OCI-LY3 (cell line): ENCODE data around the gene KDM5C.

ENCODE experiments used
- H2AFZ ChIP-seq: fragments of 200-600, 300-600 bp; shearing (Covaris generic); 2 replicates; pipeline ENCODE4 v1.6.0; 2014; ENCODE audit warnings: antibody characterized with exemption, low read depth, low read length
- H3K27ac ChIP-seq: fragments of 200-600, 300-600 bp; sonication (generic); 2 replicates; pipeline ENCODE4 v1.5.1; 2014; ENCODE audit warnings: mild to moderate bottlenecking, low read length, moderate library complexity, mixed read lengths
- H3K27me3 ChIP-seq: fragments of 200-600, 300-600 bp; sonication (generic); 2 replicates; pipeline ENCODE4 v1.6.1; 2014; ENCODE audit warnings: low read depth, low read length, mixed read lengths
- H3K36me3 ChIP-seq: fragments of 200-600, 300-600 bp; sonication (generic); replicated peaks from 2 replicates; pipeline ENCODE3; 2014; ENCODE audit warnings: low read depth, low read length, mixed read lengths
- H3K4me1 ChIP-seq: fragments of 300-600, 200-600 bp; sonication (generic); 2 replicates; pipeline ENCODE4 v1.6.1; 2014; ENCODE audit warnings: low read length, mixed read lengths
- H3K4me2 ChIP-seq: fragments of 200-600, 300-600 bp; sonication (generic); 2 replicates; pipeline ENCODE4 v1.6.1; 2014; ENCODE audit warnings: low read length, mixed read lengths
- H3K4me3 ChIP-seq: fragments of 300-600, 200-600 bp; sonication (generic); 2 replicates; pipeline ENCODE4 v1.5.1; 2014; ENCODE audit warnings: antibody characterized with exemption, mild to moderate bottlenecking, low read length, moderate library complexity
- H3K79me2 ChIP-seq: fragments of 300-600, 200-600 bp; shearing (Covaris generic); 2 replicates; pipeline ENCODE4 v1.6.1; 2014; ENCODE audit warnings: mild to moderate bottlenecking, low read length, mixed read lengths
- H3K9ac ChIP-seq: fragments of 300-600, 200-600 bp; shearing (Covaris generic); 2 replicates; pipeline ENCODE4 v1.6.0; 2014; ENCODE audit warnings: mild to moderate bottlenecking, low read length, moderate library complexity
- H3K9me3 ChIP-seq: fragments of 200-600, 300-600 bp; shearing (Covaris generic); 2 replicates; pipeline ENCODE4 v1.6.1; 2014; ENCODE audit warnings: low read length, mixed read lengths; ENCODE audit not compliant: insufficient read depth
- H4K20me1 ChIP-seq: fragments of 200-600, 300-600 bp; sonication (generic); 2 replicates; pipeline ENCODE4 v1.6.1; 2016; ENCODE audit warnings: low read length, mixed read lengths; ENCODE audit not compliant: insufficient read depth
- CTCF ChIP-seq: fragments of 200-600, 300-600 bp; sonication (generic); IDR thresholded peaks from 2 replicates; pipeline ENCODE4 v1.5.1; 2014; ENCODE audit warnings: antibody characterized with exemption, low read length, low read depth
- EZH2phosphoT487 ChIP-seq: fragments of 200-600 bp; shearing (Covaris generic); IDR thresholded peaks from 2 replicates; pipeline ENCODE4 v1.6.1; 2018; ENCODE audit warnings: antibody characterized with exemption, mixed run types, low read depth

The KDM5C gene

DNA sequence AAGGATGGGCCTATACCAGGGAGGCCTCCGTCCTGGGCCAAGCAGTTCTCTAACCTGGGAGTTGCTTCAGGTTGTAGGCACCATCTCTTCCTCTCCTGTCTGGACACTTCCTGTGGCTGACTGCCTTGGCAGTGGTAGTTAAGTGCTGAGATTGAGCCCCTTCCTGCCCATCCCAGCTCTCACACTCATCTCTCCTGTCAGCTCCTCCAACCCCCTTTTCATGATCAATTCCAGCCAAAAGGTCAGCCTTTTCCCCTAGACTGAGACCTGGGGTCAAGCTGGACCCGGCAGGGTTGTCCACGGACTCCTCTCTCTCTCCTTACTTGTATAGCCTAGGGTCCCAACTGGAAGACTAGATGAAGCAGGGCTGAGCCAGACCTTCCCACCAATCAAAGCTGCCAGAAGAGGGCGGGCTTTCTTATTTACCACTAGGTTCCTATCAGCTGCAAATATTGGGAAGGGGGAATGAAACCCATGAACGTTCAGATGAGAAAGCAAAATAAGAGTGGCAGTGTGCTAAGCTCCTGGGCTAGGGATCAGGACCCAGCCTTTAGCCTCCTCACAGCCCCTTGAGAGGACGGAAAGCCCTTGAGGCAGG, 34.5 kb downstream of the KDM5C start:
- H3K4me2 ChIP-seq = no peak overlapping the region
- H3K79me2 ChIP-seq = no peaks in the 10 kb centered on the region
- H3K36me3 ChIP-seq = peaks cover 7% of the 10 kb centered on the region
- H4K20me1 ChIP-seq = no peaks in the 10 kb centered on the region
- no peak overlapping the region for H3K27ac ChIP-seq
- no peak overlapping the region for H3K9ac ChIP-seq
- TF ChIP-seq CTCF (peak; percentile 33), EZH2phosphoT487 (no peak)
- H3K27me3 ChIP-seq = no peaks in the 10 kb centered on the region
- H3K4me3 ChIP-seq = no peak overlapping the region
- peaks cover 20% of the 10 kb centered on the region for H3K4me1 ChIP-seq
- no peaks in the 10 kb centered on the region for H3K9me3 ChIP-seq
- H2AFZ ChIP-seq = no peak overlapping the region

DNA sequence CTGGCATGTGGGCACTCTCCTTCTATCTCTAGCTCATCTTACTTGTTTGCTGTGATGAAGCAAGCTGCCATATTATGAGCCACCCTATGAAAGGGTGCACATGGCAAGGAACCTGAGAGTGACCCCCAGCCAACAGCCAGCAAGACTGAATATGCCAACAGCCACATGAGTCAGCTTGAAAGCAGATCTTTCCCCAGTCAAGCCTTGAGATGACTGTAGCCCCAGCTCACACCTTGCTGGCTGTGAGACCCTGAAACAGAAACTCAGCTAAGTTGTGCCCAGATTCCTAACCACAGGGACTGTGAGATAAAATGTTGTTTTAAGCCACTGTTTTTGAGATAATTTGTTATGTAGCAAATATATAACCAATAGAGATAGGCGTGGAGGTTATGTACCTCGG, 36.2 kb downstream of the KDM5C start:
- Histone ChIP-seq H3K4me3 (peak overlapping the region; percentile 17; the same call in 1 of the 2 replicates), H3K79me2 (no peaks in the 10 kb centered on the region), H3K27me3 (no peaks in the 10 kb centered on the region), H3K9ac (peak overlapping the region; percentile 41; the same call in 1 of the 2 replicates), H3K9me3 (no peaks in the 10 kb centered on the region), H3K4me2 (peak overlapping the region; percentile 63), H3K4me1 (peaks cover 20% of the 10 kb centered on the region), H3K36me3 (peaks cover 5% of the 10 kb centered on the region), H3K27ac (peak overlapping the region; percentile 79), H2AFZ (no peak overlapping the region), H4K20me1 (no peaks in the 10 kb centered on the region)
- TF ChIP-seq EZH2phosphoT487 (no peak), CTCF (no peak)

DNA sequence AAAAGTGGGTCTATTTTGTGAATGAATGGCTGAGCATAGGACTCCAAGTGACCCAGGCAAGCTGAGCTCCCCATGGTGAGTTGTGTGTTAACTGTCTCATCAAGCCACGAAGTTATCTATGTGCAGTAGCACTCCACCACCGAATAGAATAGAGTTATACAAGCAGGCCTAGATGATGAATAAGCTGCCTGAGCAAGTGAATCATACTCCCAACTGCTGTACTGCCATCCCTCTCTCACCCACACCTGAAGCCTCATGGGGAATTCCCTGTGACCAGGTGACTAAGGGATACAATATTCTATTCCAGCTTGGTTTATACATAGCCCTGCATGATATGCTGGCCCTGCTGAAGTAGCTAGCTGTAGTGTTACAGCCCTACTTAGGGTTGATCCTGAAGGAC, 38.7 kb downstream of the KDM5C start:
- H2AFZ ChIP-seq = no peak overlapping the region
- no peaks in the 10 kb centered on the region for H3K9me3 ChIP-seq
- H3K36me3 ChIP-seq = peaks cover 4% of the 10 kb centered on the region
- no peak for TF ChIP-seq CTCF
- TF ChIP-seq EZH2phosphoT487 = no peak
- no peak overlapping the region for H3K4me3 ChIP-seq
- no peak overlapping the region for H3K4me2 ChIP-seq
- H3K27ac ChIP-seq = no peak overlapping the region
- peaks cover 20% of the 10 kb centered on the region for H3K4me1 ChIP-seq
- no peaks in the 10 kb centered on the region for H3K27me3 ChIP-seq
- H3K79me2 ChIP-seq = no peaks in the 10 kb centered on the region
- H3K9ac ChIP-seq = no peak overlapping the region
- H4K20me1 ChIP-seq = no peaks in the 10 kb centered on the region

DNA sequence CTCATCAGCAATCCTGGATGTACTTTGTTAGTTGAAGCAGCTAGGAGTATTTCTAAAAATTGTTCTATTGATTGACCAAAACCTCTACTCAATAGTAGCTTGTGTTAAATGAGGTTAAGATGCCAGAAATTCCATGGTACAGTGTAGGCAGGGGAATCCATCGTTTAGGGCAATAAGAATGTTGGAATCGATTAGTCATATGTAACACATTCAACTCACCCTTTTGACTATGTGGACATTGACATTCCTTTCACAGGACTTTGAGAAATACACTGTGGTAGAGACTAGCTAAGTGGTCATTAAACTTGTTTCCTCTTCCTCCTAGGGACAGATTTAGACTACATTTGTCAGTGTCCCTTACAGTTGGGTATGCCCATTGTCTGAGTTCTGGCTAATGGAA, 40.2 kb downstream of the KDM5C start:
- H3K9ac ChIP-seq = no peak overlapping the region
- H3K9me3 ChIP-seq = no peaks in the 10 kb centered on the region
- no peaks in the 10 kb centered on the region for H3K79me2 ChIP-seq
- H3K4me3 ChIP-seq = no peak overlapping the region
- H3K4me2 ChIP-seq = no peak overlapping the region
- H4K20me1 ChIP-seq = no peaks in the 10 kb centered on the region
- peaks cover 4% of the 10 kb centered on the region for H3K36me3 ChIP-seq
- peaks cover 15% of the 10 kb centered on the region for H3K4me1 ChIP-seq
- H3K27ac ChIP-seq = no peak overlapping the region
- no peaks in the 10 kb centered on the region for H3K27me3 ChIP-seq
- TF ChIP-seq EZH2phosphoT487 = no peak
- no peak for TF ChIP-seq CTCF
- H2AFZ ChIP-seq = no peak overlapping the region
